Left ventricle myocardium inferior (tissue), 1 donor: ENCODE data around the gene VCPKMT. TPM values are rescaled to one million over a fixed set of nuclear protein-coding genes. Genes with fewer than 3 reads are reported as not detected.

Experiments used
- DNase-seq: peaks from one replicate; pipeline ENCODE4 v3.0.0-alpha.2; 2020
- H3K27ac ChIP-seq: fragments of 200-600 bp; replicated peaks from 2 replicates; pipeline ENCODE4 v1.8.0; 2021
- H3K27me3 ChIP-seq: fragments of 200-600 bp; 2 replicates; pipeline ENCODE4 v1.8.0; 2021; ENCODE audit warnings: low read depth
- H3K36me3 ChIP-seq: fragments of 200-600 bp; 2 replicates; pipeline ENCODE4 v1.8.0; 2021
- H3K4me1 ChIP-seq: fragments of 200-600 bp; 2 replicates; pipeline ENCODE4 v1.8.0; 2021
- H3K4me3 ChIP-seq: fragments of 200-600 bp; 2 replicates; pipeline ENCODE4 v1.8.0; 2021; ENCODE audit warnings: mild to moderate bottlenecking, moderate library complexity
- H3K9me3 ChIP-seq: fragments of 200-600 bp; replicated peaks from 2 replicates; pipeline ENCODE4 v1.8.0; 2021
- intact Hi-C: fragments of 100-400 bp; cut with micrococcal nuclease; formaldehyde crosslinking; loops from one replicate; pipeline ENCODE4 v1.11.0; 2022
- total RNA-seq: library from RNA; stranded (reverse); fragmentation: NEBNext Ultra II Directional; extraction: Animal tissue kit (Norgen Biotek cat#: 25700); gene quantifications from one replicate; pipeline ENCODE4 v1.2.1, GENCODE V29; 2021
- TF ChIP-seq, protein P1 (sequence below): fragments of 200-600 bp; IDR thresholded peaks from 2 replicates; pipeline ENCODE4 v1.8.0; 2021; ENCODE audit warnings: antibody characterized with exemption, mild to moderate bottlenecking, borderline replicate concordance
- donor health status: DM: no; HTN: yes; CAD: no; lungs with severe emphysema.

VCPKMT gene
- total RNA-seq, 1 donor from 2014 or later, result 4.1 TPM

DNA sequence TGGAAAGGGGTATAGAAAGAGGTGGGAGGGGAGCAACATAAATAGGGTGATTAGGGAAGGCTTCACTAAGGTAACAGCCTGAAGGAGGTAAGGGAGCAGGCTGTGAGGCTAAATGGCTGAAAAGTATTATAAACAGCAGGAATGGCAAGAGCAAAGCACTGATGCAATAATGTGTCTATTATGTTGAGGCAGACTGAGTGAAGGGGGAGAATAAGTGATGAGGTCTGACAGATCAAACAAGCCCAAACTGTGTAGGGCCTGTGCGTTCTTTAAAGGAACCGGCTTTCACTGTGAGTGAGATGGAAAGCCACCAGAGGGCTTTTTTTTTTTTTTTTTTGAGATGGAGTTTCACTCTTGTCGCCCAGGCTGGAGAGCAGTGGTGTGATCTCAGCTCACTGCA, 6.7 kb upstream of the VCPKMT start:
- Histone ChIP-seq H3K4me3 (no peak overlapping the region), H3K9me3 (no peaks in the 10 kb centered on the region), H3K27me3 (no peaks in the 10 kb centered on the region), H3K4me1 (no peaks in the 10 kb centered on the region), H3K27ac (no peak overlapping the region), H3K36me3 (peaks cover 53% of the 10 kb centered on the region)
- DNase-seq, result no peak
- intact Hi-C loops, result no loop called here
- TF ChIP-seq, protein P1, sequence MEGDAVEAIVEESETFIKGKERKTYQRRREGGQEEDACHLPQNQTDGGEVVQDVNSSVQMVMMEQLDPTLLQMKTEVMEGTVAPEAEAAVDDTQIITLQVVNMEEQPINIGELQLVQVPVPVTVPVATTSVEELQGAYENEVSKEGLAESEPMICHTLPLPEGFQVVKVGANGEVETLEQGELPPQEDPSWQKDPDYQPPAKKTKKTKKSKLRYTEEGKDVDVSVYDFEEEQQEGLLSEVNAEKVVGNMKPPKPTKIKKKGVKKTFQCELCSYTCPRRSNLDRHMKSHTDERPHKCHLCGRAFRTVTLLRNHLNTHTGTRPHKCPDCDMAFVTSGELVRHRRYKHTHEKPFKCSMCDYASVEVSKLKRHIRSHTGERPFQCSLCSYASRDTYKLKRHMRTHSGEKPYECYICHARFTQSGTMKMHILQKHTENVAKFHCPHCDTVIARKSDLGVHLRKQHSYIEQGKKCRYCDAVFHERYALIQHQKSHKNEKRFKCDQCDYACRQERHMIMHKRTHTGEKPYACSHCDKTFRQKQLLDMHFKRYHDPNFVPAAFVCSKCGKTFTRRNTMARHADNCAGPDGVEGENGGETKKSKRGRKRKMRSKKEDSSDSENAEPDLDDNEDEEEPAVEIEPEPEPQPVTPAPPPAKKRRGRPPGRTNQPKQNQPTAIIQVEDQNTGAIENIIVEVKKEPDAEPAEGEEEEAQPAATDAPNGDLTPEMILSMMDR, result no peak

DNA sequence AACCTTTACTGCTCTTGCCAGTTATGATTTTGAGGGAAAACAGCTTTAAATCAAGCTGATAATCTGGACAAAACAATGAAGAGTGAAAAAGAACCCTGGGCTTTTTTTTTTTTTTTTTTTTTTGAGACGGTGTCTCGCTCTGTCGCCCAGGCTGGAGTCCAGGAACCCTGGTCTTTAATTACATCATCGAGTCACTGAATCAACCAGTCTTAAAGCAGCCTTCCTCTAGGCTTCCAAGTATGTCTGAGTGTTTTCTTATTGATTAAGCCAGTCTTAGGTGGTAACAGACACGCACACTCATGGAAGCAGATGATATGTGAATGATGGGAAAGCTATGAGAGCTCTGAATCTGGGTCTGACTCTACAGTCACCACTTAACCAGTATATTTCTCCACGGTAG, 5.9 kb upstream of the VCPKMT start:
- intact Hi-C loops, result no loop called here
- peaks cover 48% of the 10 kb centered on the region for H3K36me3 ChIP-seq
- no peak overlapping the region for H3K4me3 ChIP-seq
- H3K4me1 ChIP-seq, result peaks cover under 1% of the 10 kb centered on the region
- no peaks in the 10 kb centered on the region for H3K9me3 ChIP-seq
- no peaks in the 10 kb centered on the region for H3K27me3 ChIP-seq
- TF ChIP-seq, protein P1, result no peak
- DNase-seq, result no peak
- H3K27ac ChIP-seq, result no peak overlapping the region

DNA sequence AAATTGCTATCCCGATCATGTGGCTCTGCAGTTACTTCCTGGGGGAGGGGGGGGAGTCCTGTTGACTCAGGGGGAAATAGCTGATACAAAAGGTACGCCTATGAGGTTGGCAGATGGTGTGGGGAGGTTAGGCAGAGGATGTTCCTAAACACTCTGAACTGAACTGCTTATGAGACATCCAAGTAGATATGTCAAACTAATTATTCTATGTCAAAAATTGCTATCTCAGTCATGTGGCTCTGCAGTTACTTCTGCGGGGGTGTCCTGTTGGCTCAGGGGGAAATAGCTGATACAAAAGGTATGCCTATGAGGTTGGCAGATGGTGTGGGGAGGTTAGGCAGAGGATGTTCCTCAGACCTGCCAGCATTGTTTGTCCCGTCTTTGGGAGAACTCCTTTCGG, 5.1 kb upstream of the VCPKMT start:
- intact Hi-C loops, result no loop called here
- Histone ChIP-seq H3K27ac (no peak overlapping the region), H3K9me3 (no peaks in the 10 kb centered on the region), H3K27me3 (no peaks in the 10 kb centered on the region), H3K36me3 (peaks cover 46% of the 10 kb centered on the region), H3K4me3 (no peak overlapping the region), H3K4me1 (peaks cover 8% of the 10 kb centered on the region)
- TF ChIP-seq, protein P1, result no peak
- DNase-seq, result no peak

DNA sequence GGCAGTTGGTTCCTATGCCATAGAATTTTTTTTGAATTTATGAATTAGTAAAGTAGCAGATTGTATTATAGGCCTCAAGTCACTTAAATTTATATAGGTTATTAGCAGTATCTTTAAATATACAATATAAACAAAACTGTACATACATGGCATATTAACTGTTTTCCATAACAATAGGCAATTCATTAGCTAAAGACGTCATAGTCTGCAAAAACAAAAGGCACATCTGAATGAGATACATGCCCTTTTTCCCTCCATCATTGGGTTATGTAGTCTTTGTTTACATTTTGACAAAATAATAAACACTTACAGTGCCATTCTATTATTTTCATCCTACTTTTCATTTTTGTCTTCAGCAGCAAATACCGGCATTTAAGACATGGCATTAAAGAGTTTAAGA, 1.1 kb upstream of the VCPKMT start:
- Histone ChIP-seq H3K4me3 (no peak overlapping the region), H3K36me3 (peaks cover 49% of the 10 kb centered on the region), H3K27ac (peak overlapping the region; percentile 88), H3K9me3 (no peaks in the 10 kb centered on the region), H3K27me3 (no peaks in the 10 kb centered on the region), H3K4me1 (peaks cover 29% of the 10 kb centered on the region)
- no peak for DNase-seq
- TF ChIP-seq, protein P1, result no peak
- intact Hi-C loops, result no loop called here

DNA sequence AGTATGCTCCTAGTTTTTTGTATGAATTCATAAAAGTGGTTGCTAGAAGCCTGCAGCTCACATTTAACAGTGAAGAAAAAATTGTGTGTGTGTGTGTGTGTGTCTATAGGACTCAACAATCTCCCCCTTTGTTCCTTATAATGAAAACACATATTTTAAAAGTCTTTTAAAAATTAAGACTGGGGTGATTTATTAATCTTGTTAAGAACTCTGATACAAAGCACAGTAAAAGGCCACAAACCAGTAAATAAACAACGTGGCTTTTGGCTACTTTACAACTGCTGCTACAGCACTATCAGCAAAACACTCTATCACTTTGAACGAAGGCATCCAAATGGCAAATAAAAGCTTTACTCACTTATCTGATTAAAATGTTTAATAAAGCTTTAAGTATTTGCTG, 594 bp upstream of the VCPKMT start:
- Histone ChIP-seq H3K4me3 (peak overlapping the region; percentile 78), H3K27ac (peak overlapping the region; percentile 88), H3K9me3 (no peaks in the 10 kb centered on the region), H3K4me1 (peaks cover 29% of the 10 kb centered on the region), H3K36me3 (peaks cover 52% of the 10 kb centered on the region), H3K27me3 (no peaks in the 10 kb centered on the region)
- intact Hi-C loops, result no loop called here
- no peak for DNase-seq
- TF ChIP-seq, protein P1, result no peak
